ENCODE measurements around the gene ST8SIA4. TPM values are rescaled to one million over a fixed set of nuclear protein-coding genes. Genes with fewer than 3 reads are reported as not detected.

ST8SIA4 gene
- total RNA-seq, 1 experiment from 2014 or later: not detected

- Histone ChIP-seq H3K9me3 (ENCODE audit: control insufficient read depth in 1 of 2, insufficient read depth in 1 of 2, low read depth in 1 of 2, low read length in 2 of 2) (no peaks in the 10 kb centered on the region), H3K79me2 (ENCODE audit: insufficient read depth, low read length) (no peaks in the 10 kb centered on the region), H2AFZ (ENCODE audit: low read depth, low read length, poor library complexity, severe bottlenecking) (no peak overlapping the region), H3K4me2 (ENCODE audit: low read length) (no peak overlapping the region), H3K9ac (ENCODE audit: low read length) (no peak overlapping the region), H3K4me1 (ENCODE audit: control insufficient read depth in 1 of 2, insufficient read depth in 2 of 2, low read length in 2 of 2) (no peaks in the 10 kb centered on the region), H3K9me2 (ENCODE audit: insufficient read depth) (no peaks in the 10 kb centered on the region), H4K20me1 (ENCODE audit: insufficient read depth) (no peaks in the 10 kb centered on the region), H3K36me3 (ENCODE audit: control insufficient read depth in 1 of 2, insufficient read depth in 2 of 2, low read length in 2 of 2) (no peaks in the 10 kb centered on the region), H3K27ac (ENCODE audit: low read depth, low read length) (no peak overlapping the region), H3K4me3 (replicated peaks in 1 of 2; ENCODE audit: low read depth in 1 of 2, low read length in 2 of 2) (no peak overlapping the region), H3K27me3 (ENCODE audit: insufficient read depth, low read length) (no peaks in the 10 kb centered on the region)
- ChIA-PET RAD21 (ENCODE audit: low non-redundant PET in 1 of 2, low total read pairs in 2 of 2, uncharacterized antibody in 2 of 2, unreplicated experiment in 2 of 2) (no interaction called here), POLR2A (no interaction called here), CTCF (no interaction called here)
- ATAC-seq: no peak
- no peak for DNase-seq (ENCODE audit: low read depth, low spot score)
- intact Hi-C loops (cut with micrococcal nuclease): no loop called here
- no TSS peak for BruUV-seq (replicated peaks)
- TF ChIP-seq REST (IDR thresholded peaks at IDR 0.05; ENCODE audit: low read depth): no peak
- no peak for TF ChIP-seq POLR2A (IDR thresholded peaks at IDR 0.05; ENCODE audit: borderline replicate concordance, extremely low read depth, insufficient read depth, insufficient read length)
- no peak for TF ChIP-seq SRF (IDR thresholded peaks at IDR 0.05; ENCODE audit: low read depth)
- no peak for TF ChIP-seq POLR2AphosphoS5 (IDR thresholded peaks at IDR 0.05; ENCODE audit: low read depth, low read length)
- no peak for TF ChIP-seq ELF1 (IDR thresholded peaks at IDR 0.05; ENCODE audit: borderline replicate concordance, low read depth)
- no peak for TF ChIP-seq ZBTB33 (IDR thresholded peaks at IDR 0.05; ENCODE audit: extremely low read depth, insufficient replicate concordance, low read length)
- TF ChIP-seq TCF7L2 (IDR thresholded peaks at IDR 0.05; ENCODE audit: borderline replicate concordance, extremely low read depth, insufficient read depth, insufficient read length): no peak
- TF ChIP-seq SP1 (IDR thresholded peaks at IDR 0.05; ENCODE audit: low read depth): no peak
- no peak for TF ChIP-seq EZH2phosphoT487 (IDR thresholded peaks at IDR 0.05; ENCODE audit: borderline replicate concordance)
- no peak for TF ChIP-seq JUND (IDR thresholded peaks at IDR 0.05)
- TF ChIP-seq CTCF (IDR thresholded peaks at IDR 0.05 in 2 of 3, conservative IDR thresholded peaks at IDR 0.05 in 1 of 3; ENCODE audit: borderline replicate concordance in 1 of 3, insufficient read depth in 1 of 3, low read depth in 2 of 3, low read length in 2 of 3): no peak
- TF ChIP-seq RAD21 (IDR thresholded peaks at IDR 0.05; ENCODE audit: low read depth): no peak
- no peak for TF ChIP-seq CBX3 (IDR thresholded peaks at IDR 0.05; ENCODE audit: low read depth)
- TF ChIP-seq YY1 (IDR thresholded peaks at IDR 0.05; ENCODE audit: extremely low read depth, insufficient replicate concordance, low read depth, low read length): no peak
- no peak for TF ChIP-seq ATF3 (IDR thresholded peaks at IDR 0.05)
- TF ChIP-seq ZNF274 (IDR thresholded peaks at IDR 0.05; ENCODE audit: low read depth, low read length): no peak
- no peak for TF ChIP-seq SIN3A (IDR thresholded peaks at IDR 0.05; ENCODE audit: low read depth)
- TF ChIP-seq MAX (IDR thresholded peaks at IDR 0.05): no peak
- TF ChIP-seq FOSL1 (IDR thresholded peaks at IDR 0.05; ENCODE audit: low read depth): no peak
- no peak for TF ChIP-seq EGR1 (IDR thresholded peaks at IDR 0.05; ENCODE audit: low read depth)
These were observed 39.3 kb downstream of the ST8SIA4 start for GRCh38 chr5:100863739-100864138.
